ENCODE results near the gene PLXNA2.

The PLXNA2 gene

GRCh38 chr1:208243967-208244916, at the start of gene PLXNA2:
TSS of gene PLXNA2 (minus strand) at chr1:208244384. CDS start at chr1:208217922, 26,462 bp downstream.
- peak; percentile 77 for DNase-seq

- DNase-seq: no peak
Measured at GRCh38 chr1:208292908-208293307, 48.7 kb upstream of the PLXNA2 start.

- DNase-seq: no peak
Measured at GRCh38 chr1:208291923-208292711, 47.9 kb upstream of the PLXNA2 start.

- no peak for DNase-seq
Measured at GRCh38 chr1:208291129-208291528, 46.9 kb upstream of the PLXNA2 start.

- no peak for DNase-seq
Measured at GRCh38 chr1:208289716-208290115, 45.5 kb upstream of the PLXNA2 start.

GRCh38 chr1:208288495-208288894, 44.3 kb upstream of the PLXNA2 start:
- DNase-seq: no peak

- no peak for DNase-seq
Measured at GRCh38 chr1:208280681-208281450, 36.7 kb upstream of the PLXNA2 start.

GRCh38 chr1:208279826-208280588, 35.8 kb upstream of the PLXNA2 start:
- DNase-seq: no peak

- no peak for DNase-seq
Measured at GRCh38 chr1:208278638-208279037, 34.5 kb upstream of the PLXNA2 start.

GRCh38 chr1:208276757-208277435, 32.7 kb upstream of the PLXNA2 start:
- DNase-seq: no peak

GRCh38 chr1:208275083-208275482, 30.9 kb upstream of the PLXNA2 start:
- DNase-seq: no peak

- DNase-seq: no peak
Measured at GRCh38 chr1:208273386-208274017, 29.3 kb upstream of the PLXNA2 start.

- no peak for DNase-seq
Measured at GRCh38 chr1:208272713-208273112, 28.5 kb upstream of the PLXNA2 start.

GRCh38 chr1:208272311-208272710, 28.1 kb upstream of the PLXNA2 start:
- DNase-seq: no peak

- no peak for DNase-seq
Measured at GRCh38 chr1:208271236-208271635, 27.1 kb upstream of the PLXNA2 start.

GRCh38 chr1:208270651-208271141, 26.5 kb upstream of the PLXNA2 start:
- DNase-seq: no peak

- DNase-seq: no peak
Measured at GRCh38 chr1:208269338-208269666, 25.1 kb upstream of the PLXNA2 start.

GRCh38 chr1:208268541-208269337, 24.6 kb upstream of the PLXNA2 start:
- DNase-seq: no peak

- no peak for DNase-seq
Measured at GRCh38 chr1:208265525-208265924, 21.3 kb upstream of the PLXNA2 start.

- no peak for DNase-seq
Measured at GRCh38 chr1:208265122-208265469, 20.9 kb upstream of the PLXNA2 start.

Data from suppressor macrophage treated with lipopolysaccharide for 4 hours (primary cell).